Glomerular visceral epithelial cell (primary cell): Measurements from ENCODE around the gene SMAD7.
"Not testable (repeated sequence)": the region's sequence is repeated elsewhere in the genome, so short reads cannot be mapped to it uniquely, and the experiment has no call there.

ENCODE experiments used
- DNase-seq: peaks from one replicate; pipeline ENCODE4 v3.0.0-alpha.2; 2016; ENCODE audit errors: extremely low spot score

The SMAD7 gene

GRCh38 chr18:48877941-48878340, 72.8 kb downstream of the SMAD7 start:
- DNase-seq, result no peak

GRCh38 chr18:48876590-48876989, 74.2 kb downstream of the SMAD7 start:
- DNase-seq, result no peak

- DNase-seq, result peak; percentile 83
Measured at GRCh38 chr18:48875942-48876511, 74.7 kb downstream of the SMAD7 start.

GRCh38 chr18:48875314-48875941, 75.3 kb downstream of the SMAD7 start:
- no peak for DNase-seq

GRCh38 chr18:48874701-48875162, 76.0 kb downstream of the SMAD7 start:
- DNase-seq, result no peak

- no peak for DNase-seq
Measured at GRCh38 chr18:48874233-48874632, 76.5 kb downstream of the SMAD7 start.

GRCh38 chr18:48872234-48873145, 78.3 kb downstream of the SMAD7 start:
- DNase-seq, result no peak

GRCh38 chr18:48871391-48872166, 79.2 kb downstream of the SMAD7 start:
- no peak for DNase-seq

- not testable (repeated sequence) for DNase-seq
Measured at GRCh38 chr18:48870926-48871325, 79.8 kb downstream of the SMAD7 start.
